Gastrocnemius medialis (tissue), 4 donors: ENCODE measurements around the gene OR5AS1. TPM values are rescaled to one million over a fixed set of nuclear protein-coding genes. Genes with fewer than 3 reads are reported as not detected.

ENCODE experiments used
- ATAC-seq, 2 donors: fragments of 150-250 bp; one replicate each; pipeline ENCODE4 v1.9.1; 2016
- DNase-seq, 2 donors: peaks; one replicate each; pipeline ENCODE4 v3.0.0-alpha.2; 2019
- H3K27ac ChIP-seq, 4 donors: fragments of 200-600 bp; sonication (generic); 1 replicate in 1 of 4; 2 replicates in 3 of 4; pipeline ENCODE4 v1.5.1; 2016 to 2018; ENCODE audit warnings: mild to moderate bottlenecking in 2 of 4, moderate library complexity in 1 of 4
- H3K27me3 ChIP-seq, 3 donors: fragments of 200-600 bp; sonication (generic) in 2 of 3; 1 replicate in 1 of 3; 2 replicates in 2 of 3; pipeline versions ENCODE4 v1.5.1 to v1.6.0; 2016 to 2019; ENCODE audit warnings: mild to moderate bottlenecking in 1 of 3, moderate library complexity in 1 of 3
- H3K36me3 ChIP-seq, 2 donors: fragments of 200-600 bp; sonication (generic) in 1 of 2; one replicate each; pipeline ENCODE4 v1.5.1; 2017 to 2018
- H3K4me1 ChIP-seq, 2 donors: fragments of 200-600 bp; sonication (generic) in 1 of 2; one replicate each; pipeline ENCODE4 v1.5.1; 2016 to 2017; ENCODE audit warnings: mild to moderate bottlenecking in 2 of 2
- H3K4me3 ChIP-seq, 4 donors: fragments of 200-600 bp; sonication (generic) in 3 of 4; 1 replicate in 1 of 4; 2 replicates in 3 of 4; pipeline ENCODE4 v1.5.1; 2016 to 2019; ENCODE audit warnings: mild to moderate bottlenecking in 2 of 4
- H3K9me3 ChIP-seq, 3 donors: fragments of 200-600 bp; sonication (generic) in 2 of 3; 1 replicate in 1 of 3; 2 replicates in 2 of 3; pipeline ENCODE4 v1.5.1; 2016 to 2019
- POLR2A ChIP-seq, 2 donors: fragments of 450-650 bp; IDR thresholded peaks; one replicate each; pipeline ENCODE4 v1.6.1; 2017; ENCODE audit warnings: antibody characterized with exemption in 2 of 2, mild to moderate bottlenecking in 2 of 2, moderate library complexity in 2 of 2
- in situ Hi-C, 4 donors: fragments of 200-750 bp; cut with MboI; loops; one replicate each; pipeline versions ENCODE4 v1.15.0 to v1.8.0; 2017; ENCODE audit warnings: low sequenced_read_pairs in 4 of 4
- intact Hi-C: fragments of 100-400 bp; cut with DNase I; formaldehyde crosslinking; loops from one replicate; pipeline ENCODE4 v1.15.1; 2023; ENCODE audit warnings: low total_unique reads
- total RNA-seq, 4 donors: library from RNA; depleted of rRNA; stranded (reverse); fragments of >200 nt; gene quantifications; one replicate each; pipeline versions ENCODE4 v1.1.0 to v1.2.3, GENCODE V29; 2016
- TF ChIP-seq, protein P1 (sequence below), 5 experiments: fragments of 450-650 bp in 3 of 5; fragments of 200-600 bp in 2 of 5; sonication (generic) in 2 of 5; IDR thresholded peaks in 4 of 5; conservative IDR thresholded peaks in 1 of 5; 1 replicate in 4 of 5; 2 replicates in 1 of 5; pipeline ENCODE4 v1.5.1; 2016 to 2019; ENCODE audit warnings: antibody characterized with exemption in 5 of 5, mild to moderate bottlenecking in 3 of 5, moderate library complexity in 3 of 5

OR5AS1 gene
- total RNA-seq: not detected

DNA sequence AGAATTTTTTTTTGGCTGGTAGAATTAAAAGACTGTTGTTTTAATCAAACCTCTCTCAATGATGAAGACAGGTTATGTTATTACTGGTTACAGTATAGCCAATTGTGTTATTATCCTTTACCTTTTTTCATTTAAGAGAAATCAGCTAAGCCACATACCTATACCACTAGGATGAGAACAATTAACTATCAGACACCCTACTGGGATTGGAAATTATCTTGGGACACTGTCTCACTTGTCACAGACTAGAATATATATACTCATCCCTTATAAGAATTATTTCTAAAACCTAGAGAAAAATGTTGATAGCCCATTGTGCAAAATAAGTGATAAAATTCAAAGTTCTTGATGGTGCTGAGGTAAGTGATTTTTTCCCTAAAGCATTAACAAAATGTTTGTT lies at the start of gene OR5AS1:
TSS of gene OR5AS1 (plus strand) at position 301 of the 400 bp plus-strand sequence. CDS start 2,765 bp downstream, outside the sequence.
- no peak for DNase-seq
- Histone ChIP-seq H3K4me3 (no peak within 1 kb of the TSS), H3K27ac (no peak within 1 kb of the TSS), H3K27me3 (no peaks in the 10 kb centered on the region), H3K9me3 (no peaks in the 10 kb centered on the region), H3K36me3 (no peaks in the 10 kb centered on the region), H3K4me1 (no peaks in the 10 kb centered on the region)
- intact Hi-C loops (no loop called here), in situ Hi-C loops (no loop called here)
- TF ChIP-seq POLR2A (IDR thresholded peaks at IDR 0.05): no peak
- TF ChIP-seq, protein P1, sequence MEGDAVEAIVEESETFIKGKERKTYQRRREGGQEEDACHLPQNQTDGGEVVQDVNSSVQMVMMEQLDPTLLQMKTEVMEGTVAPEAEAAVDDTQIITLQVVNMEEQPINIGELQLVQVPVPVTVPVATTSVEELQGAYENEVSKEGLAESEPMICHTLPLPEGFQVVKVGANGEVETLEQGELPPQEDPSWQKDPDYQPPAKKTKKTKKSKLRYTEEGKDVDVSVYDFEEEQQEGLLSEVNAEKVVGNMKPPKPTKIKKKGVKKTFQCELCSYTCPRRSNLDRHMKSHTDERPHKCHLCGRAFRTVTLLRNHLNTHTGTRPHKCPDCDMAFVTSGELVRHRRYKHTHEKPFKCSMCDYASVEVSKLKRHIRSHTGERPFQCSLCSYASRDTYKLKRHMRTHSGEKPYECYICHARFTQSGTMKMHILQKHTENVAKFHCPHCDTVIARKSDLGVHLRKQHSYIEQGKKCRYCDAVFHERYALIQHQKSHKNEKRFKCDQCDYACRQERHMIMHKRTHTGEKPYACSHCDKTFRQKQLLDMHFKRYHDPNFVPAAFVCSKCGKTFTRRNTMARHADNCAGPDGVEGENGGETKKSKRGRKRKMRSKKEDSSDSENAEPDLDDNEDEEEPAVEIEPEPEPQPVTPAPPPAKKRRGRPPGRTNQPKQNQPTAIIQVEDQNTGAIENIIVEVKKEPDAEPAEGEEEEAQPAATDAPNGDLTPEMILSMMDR (IDR thresholded peaks at IDR 0.05 in 4 of 5, conservative IDR thresholded peaks at IDR 0.05 in 1 of 5): no peak
- ATAC-seq: no peak

DNA sequence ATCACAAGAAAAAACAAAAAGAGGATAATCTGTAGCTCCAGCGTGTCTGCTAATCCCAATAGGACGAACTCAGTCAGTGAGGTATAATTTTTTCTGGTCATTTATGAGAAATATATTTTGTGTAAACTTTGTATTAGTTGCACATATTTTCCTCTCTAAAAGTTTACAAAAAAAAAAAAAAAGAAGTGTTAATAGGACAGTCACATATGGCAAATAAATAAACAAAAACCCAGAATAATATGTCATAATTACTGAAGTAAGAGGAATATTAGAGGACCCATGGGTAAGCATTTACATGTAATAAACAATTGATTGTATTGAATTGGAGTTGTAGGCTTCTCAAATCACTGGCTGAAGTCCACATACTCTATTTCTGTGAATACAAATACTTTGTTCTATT lies 32.9 kb upstream of the OR5AS1 start, which contains the start of gene OR5F1:
TSS of gene OR5F1 (minus strand) at position 101 of the 400 bp plus-strand sequence. CDS start at position 101, 0 bp downstream.
- Histone ChIP-seq H3K4me1 (no peaks in the 10 kb centered on the region), H3K9me3 (no peaks in the 10 kb centered on the region), H3K36me3 (no peaks in the 10 kb centered on the region), H3K27me3 (no peaks in the 10 kb centered on the region), H3K4me3 (no peak within 1 kb of the TSS), H3K27ac (no peak within 1 kb of the TSS)
- ATAC-seq: no peak
- in situ Hi-C loops (no loop called here), intact Hi-C loops (no loop called here)
- TF ChIP-seq, protein P1 (IDR thresholded peaks at IDR 0.05 in 4 of 5, conservative IDR thresholded peaks at IDR 0.05 in 1 of 5): no peak
- no peak for TF ChIP-seq POLR2A (IDR thresholded peaks at IDR 0.05)
- DNase-seq: no peak

DNA sequence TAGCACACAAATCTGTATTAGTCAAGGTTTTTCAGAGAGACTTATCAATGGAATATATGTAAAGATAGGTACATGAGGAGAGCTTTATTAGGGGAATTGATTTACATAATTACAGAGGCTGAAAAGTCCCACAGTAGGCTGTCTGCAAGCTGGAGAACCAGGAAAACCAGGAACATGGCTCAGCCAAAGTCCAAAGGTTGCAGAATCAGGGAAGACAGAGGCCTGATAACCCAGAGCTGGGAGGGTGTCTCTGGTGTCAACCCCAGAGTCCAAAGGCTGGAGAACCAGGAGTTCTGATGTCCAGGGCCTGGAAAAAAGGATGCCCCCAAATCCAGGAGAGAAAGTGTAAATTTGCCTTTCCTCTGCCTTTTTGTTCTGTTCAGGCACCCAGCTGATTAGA lies 16.7 kb upstream of the OR5AS1 start:
- ATAC-seq (no peak), DNase-seq (no peak)
- no peaks in the 10 kb centered on the region for H3K9me3 ChIP-seq
- H3K27me3 ChIP-seq: no peaks in the 10 kb centered on the region
- no peak overlapping the region for H3K27ac ChIP-seq
- TF ChIP-seq POLR2A (IDR thresholded peaks at IDR 0.05): no peak
- TF ChIP-seq, protein P1 (IDR thresholded peaks at IDR 0.05 in 4 of 5, conservative IDR thresholded peaks at IDR 0.05 in 1 of 5): no peak
- intact Hi-C loops: no loop called here
- no peak overlapping the region for H3K4me3 ChIP-seq
- in situ Hi-C loops: no loop called here
- no peaks in the 10 kb centered on the region for H3K36me3 ChIP-seq
- no peaks in the 10 kb centered on the region for H3K4me1 ChIP-seq

DNA sequence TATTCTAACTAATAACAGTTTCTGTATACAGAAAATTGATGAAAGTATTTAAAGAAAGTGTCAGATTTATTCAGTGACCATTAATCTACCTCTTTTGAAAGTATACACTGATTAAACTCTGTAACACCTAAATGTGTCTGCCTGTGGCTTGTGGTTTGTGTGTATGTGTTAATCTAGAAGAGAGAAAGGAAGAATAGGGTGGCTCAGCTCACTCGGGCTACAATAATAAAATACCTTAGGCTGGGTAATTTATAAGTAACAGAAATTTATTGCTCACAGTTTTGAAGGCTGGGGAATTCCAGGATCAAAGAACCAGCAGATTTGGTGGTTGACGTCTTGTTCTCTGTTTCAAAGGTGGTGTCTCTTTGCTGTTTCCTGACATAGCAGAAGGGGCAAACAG lies 13.6 kb upstream of the OR5AS1 start:
- DNase-seq: no peak
- Histone ChIP-seq H3K4me1 (no peaks in the 10 kb centered on the region), H3K27ac (no peak overlapping the region), H3K9me3 (no peaks in the 10 kb centered on the region), H3K4me3 (no peak overlapping the region), H3K27me3 (no peaks in the 10 kb centered on the region), H3K36me3 (no peaks in the 10 kb centered on the region)
- in situ Hi-C loops: no loop called here
- intact Hi-C loops: no loop called here
- TF ChIP-seq, protein P1 (IDR thresholded peaks at IDR 0.05 in 4 of 5, conservative IDR thresholded peaks at IDR 0.05 in 1 of 5): no peak
- no peak for TF ChIP-seq POLR2A (IDR thresholded peaks at IDR 0.05)
- no peak for ATAC-seq

DNA sequence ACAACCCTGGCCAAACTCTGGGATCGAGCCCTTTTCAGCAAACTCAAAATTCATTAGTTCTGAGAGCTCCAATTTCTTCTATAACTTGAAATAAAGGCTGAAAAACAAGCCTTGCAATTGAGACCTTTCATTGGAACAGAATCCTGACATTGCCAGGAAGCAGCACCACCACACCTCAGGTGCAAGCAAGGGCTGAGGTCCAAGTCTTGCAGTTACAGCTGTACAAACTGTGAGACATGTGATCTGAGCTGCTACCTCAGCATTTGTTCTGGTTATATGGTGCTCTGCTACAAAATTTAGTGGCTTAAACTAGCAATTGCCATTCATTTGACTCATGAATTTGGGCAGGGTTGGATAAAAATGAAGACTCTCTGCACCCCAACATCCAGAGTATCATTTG lies 18.1 kb downstream of the OR5AS1 start:
- no peak for ATAC-seq
- intact Hi-C loops: no loop called here
- TF ChIP-seq, protein P1 (IDR thresholded peaks at IDR 0.05 in 4 of 5, conservative IDR thresholded peaks at IDR 0.05 in 1 of 5): no peak

More for the DNA sequence above, 18.1 kb downstream of the OR5AS1 start:
- in situ Hi-C loops: no loop called here
- no peaks in the 10 kb centered on the region for H3K27me3 ChIP-seq
- H3K36me3 ChIP-seq: no peaks in the 10 kb centered on the region
- no peaks in the 10 kb centered on the region for H3K4me1 ChIP-seq
- H3K9me3 ChIP-seq: no peaks in the 10 kb centered on the region
- no peak for DNase-seq
- no peak overlapping the region for H3K4me3 ChIP-seq
- H3K27ac ChIP-seq: no peak overlapping the region
